Bronchial epithelial cell (primary cell): ENCODE data around the gene MAP7. TPM values are rescaled to one million over a fixed set of nuclear protein-coding genes. Genes with fewer than 3 reads are reported as not detected.

Experiments used
- DNase-seq: peaks from one replicate; pipeline ENCODE4 v3.0.0-alpha.2; 2010; ENCODE audit warnings: low read depth
- FAIRE-seq: peaks from 2 replicates; lab custom pipeline; 2011; peaks lifted over from hg19 to GRCh38; lab: Jason Lieb, UNC
- H3K27me3 ChIP-seq: 2 replicates; pipeline ENCODE4 v1.5.1; 2011; ENCODE audit warnings: low read length; ENCODE audit not compliant: control insufficient read depth, insufficient read depth
- H3K36me3 ChIP-seq: 2 replicates; pipeline ENCODE4 v1.5.1; 2011; ENCODE audit warnings: low read length; ENCODE audit not compliant: control insufficient read depth, insufficient read depth
- H3K4me3 ChIP-seq: 2 replicates; pipeline ENCODE4 v1.5.1; 2011; ENCODE audit warnings: mild to moderate bottlenecking, low read depth, low read length, control low read depth
- CTCF ChIP-seq: IDR thresholded peaks from 2 replicates; pipeline ENCODE4 v1.5.1; 2011; ENCODE audit warnings: mild to moderate bottlenecking, moderate library complexity, low read length, control low read depth, inconsistent platforms; ENCODE audit not compliant: insufficient read depth, severe bottlenecking
- total RNA-seq: library from RNA; depleted of rRNA; stranded (reverse); fragments of >200 nt; gene quantifications from 2 replicates; pipeline ENCODE4 v1.2.1, GENCODE V29; 2014

The MAP7 gene
- total RNA-seq, 1 donor from 2014 or later: 30.8 TPM

GRCh38 chr6:136410201-136411024 is 139.8 kb downstream of the MAP7 start:
- no peak for TF ChIP-seq CTCF
- DNase-seq (no peak), FAIRE-seq (no peak)
- H3K36me3 ChIP-seq: no peaks in the 10 kb centered on the region
- no peak overlapping the region for H3K4me3 ChIP-seq
- no peaks in the 10 kb centered on the region for H3K27me3 ChIP-seq

- no peak for TF ChIP-seq CTCF
- Histone ChIP-seq H3K36me3 (no peaks in the 10 kb centered on the region), H3K27me3 (no peaks in the 10 kb centered on the region), H3K4me3 (no peak overlapping the region)
- DNase-seq: peak; percentile 35
- no peak for FAIRE-seq
Observed at GRCh38 chr6:136409597-136409996, 140.6 kb downstream of the MAP7 start.

GRCh38 chr6:136408204-136408603 is 142.0 kb downstream of the MAP7 start:
- TF ChIP-seq CTCF: no peak
- peak; percentile 62 for DNase-seq
- no peak for FAIRE-seq

GRCh38 chr6:136405420-136406029 is 144.7 kb downstream of the MAP7 start:
- H3K36me3 ChIP-seq: peaks cover 2% of the 10 kb centered on the region
- no peak for FAIRE-seq
- TF ChIP-seq CTCF: no peak
- H3K4me3 ChIP-seq: no peak overlapping the region
- H3K27me3 ChIP-seq: no peaks in the 10 kb centered on the region
- no peak for DNase-seq

More at GRCh38 chr6:136408204-136408603, 142.0 kb downstream of the MAP7 start:
- no peaks in the 10 kb centered on the region for H3K36me3 ChIP-seq
- no peaks in the 10 kb centered on the region for H3K27me3 ChIP-seq
- H3K4me3 ChIP-seq: no peak overlapping the region

- Histone ChIP-seq H3K36me3 (peaks cover 2% of the 10 kb centered on the region), H3K27me3 (no peaks in the 10 kb centered on the region), H3K4me3 (no peak overlapping the region)
- no peak for DNase-seq
- TF ChIP-seq CTCF: no peak
- no peak for FAIRE-seq
Observed at GRCh38 chr6:136404627-136405419, 145.4 kb downstream of the MAP7 start.
